GM18858 (cell line): ENCODE measurements around the gene ENOSF1.
"Not testable (repeated sequence)": the region's sequence is repeated elsewhere in the genome, so short reads cannot be mapped to it uniquely, and the experiment has no call there.

Source experiments
- ATAC-seq: cut with Tn5 transposase; IDR thresholded peaks from one replicate; pipeline ENCODE4 v1.9.1; 2021; ENCODE audit not compliant: unreplicated experiment

ENOSF1 gene

DNA sequence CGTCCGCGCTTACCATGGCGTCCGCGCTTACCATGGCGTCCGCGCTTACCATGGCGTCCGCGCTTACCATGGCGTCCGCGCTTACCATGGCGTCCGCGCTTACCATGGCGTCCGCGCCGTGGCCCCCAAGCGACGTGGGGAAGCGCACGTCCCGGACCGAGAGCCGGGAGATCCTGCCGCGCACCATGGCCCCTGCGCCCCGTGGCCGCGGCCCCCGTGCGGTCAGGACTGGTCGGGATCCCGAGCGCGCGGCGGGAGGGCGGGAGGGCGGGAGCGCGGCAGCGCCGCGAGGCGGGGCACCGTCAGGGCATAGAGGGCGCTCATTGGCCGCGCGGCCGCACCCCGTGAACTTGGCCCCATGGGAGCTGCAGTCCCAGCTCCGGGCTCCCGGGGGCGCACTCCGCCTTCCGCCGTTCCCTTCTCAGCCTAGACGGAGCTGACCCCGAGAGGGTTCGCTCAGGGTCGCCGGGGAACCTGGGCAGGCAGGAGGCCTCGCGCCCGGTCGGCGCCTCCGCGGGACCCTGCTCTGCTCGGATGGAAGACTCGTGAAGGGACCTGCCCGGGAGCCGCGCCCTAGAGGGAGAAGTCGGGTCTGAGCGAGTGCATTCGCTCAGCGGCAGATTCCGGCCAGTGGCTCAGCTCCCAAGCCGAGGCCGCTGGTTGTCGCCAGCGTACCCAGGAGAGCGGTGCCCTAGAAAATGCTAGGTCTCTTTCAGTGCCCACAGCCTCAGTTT is at the start of gene ENOSF1:
Gene ENOSF1, minus strand, starts transcription at position 230 of the 734 bp plus-strand sequence. Its CDS starts 43 bp downstream, at position 187.
- ATAC-seq: peak; percentile 83

- ATAC-seq: not testable (repeated sequence)
These were observed 47.4 kb upstream of the ENOSF1 start for GRCh38 chr18:759864-760263.

- ATAC-seq: no peak
These were observed 43.1 kb upstream of the ENOSF1 start for GRCh38 chr18:755506-755905.

- no peak for ATAC-seq
These were observed 42.2 kb upstream of the ENOSF1 start for GRCh38 chr18:754656-755055.

- no peak for ATAC-seq
These were observed 38.0 kb upstream of the ENOSF1 start for GRCh38 chr18:750456-750855.

DNA sequence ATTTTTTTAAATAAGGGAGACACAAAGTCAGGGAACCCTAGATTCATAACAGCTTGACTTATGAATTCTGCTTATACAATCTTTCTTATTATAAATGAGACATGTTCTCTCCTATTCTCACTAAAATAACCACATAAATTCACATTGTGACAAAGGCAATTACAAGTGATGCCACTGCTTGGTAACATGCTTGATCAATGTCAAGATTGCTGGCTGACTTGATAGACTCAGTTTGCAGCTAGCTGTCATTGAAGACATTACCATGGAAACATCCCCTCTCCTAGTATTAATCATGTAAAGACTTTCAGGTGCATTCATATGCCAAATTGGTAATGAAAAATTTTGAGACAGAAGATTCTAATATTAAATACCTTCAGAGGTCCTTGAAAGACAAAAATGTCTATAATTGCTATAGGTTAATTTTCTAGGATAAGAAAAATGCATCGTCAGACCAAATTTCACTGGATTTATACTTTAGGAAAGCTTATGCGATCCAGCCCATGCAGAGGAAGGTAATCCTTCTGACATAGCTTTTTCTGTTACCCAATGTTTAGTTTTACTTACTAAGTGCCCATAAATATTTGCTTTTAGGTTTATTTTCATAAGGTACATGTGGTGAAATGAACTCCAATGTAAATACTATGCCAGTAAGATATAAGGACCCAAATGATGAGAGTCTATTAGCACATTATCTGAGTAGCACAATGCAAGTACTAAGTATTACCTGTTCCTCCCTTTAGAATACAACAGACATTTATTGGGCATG is 32.6 kb upstream of the ENOSF1 start:
- ATAC-seq: no peak

GRCh38 chr18:741931-742512 is 29.6 kb upstream of the ENOSF1 start:
- ATAC-seq: peak; percentile 84

DNA sequence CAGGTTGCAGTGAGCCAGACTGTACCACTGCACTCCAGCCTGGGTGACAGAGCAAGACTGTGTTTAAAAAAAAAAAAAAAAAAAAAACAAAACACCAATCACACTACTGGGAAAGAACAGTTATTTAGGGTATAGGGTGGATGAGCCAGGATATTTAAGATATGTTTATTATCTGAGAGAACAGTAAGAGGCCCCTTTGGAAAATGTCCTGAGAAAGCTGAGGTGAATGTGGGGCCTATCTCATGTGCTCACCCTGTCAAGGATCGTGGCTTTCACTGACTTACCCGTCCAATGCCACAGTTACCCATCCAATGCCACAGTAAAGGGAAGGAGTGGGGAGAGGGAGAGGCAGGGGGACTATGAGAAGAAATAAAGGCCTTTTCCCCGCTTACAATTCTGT is 19.9 kb upstream of the ENOSF1 start:
- ATAC-seq: no peak

DNA sequence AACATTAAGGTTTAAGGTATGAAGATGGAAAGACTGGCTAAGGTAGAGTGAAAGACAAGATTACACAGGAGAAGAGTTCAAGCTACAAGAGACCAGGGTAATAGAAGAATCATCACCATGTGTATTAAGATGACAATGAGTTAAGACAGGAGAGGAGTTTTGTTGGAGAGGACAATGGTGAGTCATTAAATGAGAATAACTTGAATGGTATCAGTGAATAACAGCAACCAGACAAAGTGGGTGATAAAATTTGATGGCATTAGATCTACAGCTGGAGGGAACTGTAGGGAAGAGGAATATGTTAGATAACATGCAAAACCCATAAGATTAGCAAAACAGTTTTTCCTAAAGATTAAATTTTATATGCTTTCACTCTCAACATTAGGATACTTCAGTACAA is 18.8 kb upstream of the ENOSF1 start:
- no peak for ATAC-seq

- no peak for ATAC-seq
These were observed 18.3 kb upstream of the ENOSF1 start for GRCh38 chr18:730692-731091.

- ATAC-seq: not testable (repeated sequence)
These were observed 17.7 kb upstream of the ENOSF1 start for GRCh38 chr18:730120-730519.

- no peak for ATAC-seq
These were observed 13.2 kb upstream of the ENOSF1 start for GRCh38 chr18:725646-726045.

DNA sequence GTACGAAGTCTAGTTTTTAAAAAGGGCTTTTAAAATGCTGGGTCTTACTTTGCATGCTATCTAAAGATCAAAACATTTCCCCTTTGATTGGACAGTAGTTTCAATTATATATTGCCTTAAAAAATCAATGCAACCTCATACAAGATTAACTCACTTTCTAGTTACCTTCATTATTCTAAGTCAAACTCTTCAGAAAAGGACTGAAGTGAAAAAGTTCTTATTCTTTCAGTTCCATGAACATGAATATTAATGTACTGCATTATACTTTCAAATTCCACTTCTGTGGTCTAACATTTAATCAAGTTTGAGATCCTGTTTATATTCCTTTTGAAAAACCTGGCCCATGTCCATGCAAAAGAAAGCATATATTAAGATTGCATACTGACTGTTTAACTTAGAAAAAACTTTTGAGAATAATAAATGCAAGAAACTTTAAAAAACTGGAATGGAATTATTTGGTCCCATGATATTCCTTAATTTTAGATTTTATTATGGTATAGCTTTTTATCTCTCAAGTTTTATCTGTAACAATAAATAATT is 11.2 kb upstream of the ENOSF1 start:
- no peak for ATAC-seq

- no peak for ATAC-seq
These were observed 4.6 kb upstream of the ENOSF1 start for GRCh38 chr18:717003-717402.

DNA sequence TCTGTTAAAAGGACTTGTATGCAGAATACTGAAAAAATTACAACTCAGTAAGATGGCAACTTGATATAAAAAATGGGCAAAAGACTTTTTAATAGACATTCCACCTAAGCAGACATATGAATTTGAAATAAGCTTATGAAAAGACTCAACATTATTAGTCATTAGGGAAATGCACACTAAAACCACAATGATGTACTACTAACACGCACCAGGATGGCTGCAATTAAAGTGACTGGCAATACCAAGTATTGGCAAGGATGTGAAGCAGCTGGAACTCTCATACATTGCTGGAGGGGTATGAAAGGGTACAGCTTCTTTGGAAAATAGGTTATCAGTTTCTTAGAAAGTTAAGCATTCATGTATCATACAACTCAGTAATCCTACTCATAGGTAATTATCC is 3.2 kb upstream of the ENOSF1 start:
- no peak for ATAC-seq

- no peak for ATAC-seq
These were observed 683 bp upstream of the ENOSF1 start for GRCh38 chr18:713135-713490.

- peak; percentile 62 for ATAC-seq
These were observed 601 bp downstream of the ENOSF1 start for GRCh38 chr18:711657-712400.

- ATAC-seq: no peak
These were observed 1.1 kb downstream of the ENOSF1 start for GRCh38 chr18:711310-711656.

DNA sequence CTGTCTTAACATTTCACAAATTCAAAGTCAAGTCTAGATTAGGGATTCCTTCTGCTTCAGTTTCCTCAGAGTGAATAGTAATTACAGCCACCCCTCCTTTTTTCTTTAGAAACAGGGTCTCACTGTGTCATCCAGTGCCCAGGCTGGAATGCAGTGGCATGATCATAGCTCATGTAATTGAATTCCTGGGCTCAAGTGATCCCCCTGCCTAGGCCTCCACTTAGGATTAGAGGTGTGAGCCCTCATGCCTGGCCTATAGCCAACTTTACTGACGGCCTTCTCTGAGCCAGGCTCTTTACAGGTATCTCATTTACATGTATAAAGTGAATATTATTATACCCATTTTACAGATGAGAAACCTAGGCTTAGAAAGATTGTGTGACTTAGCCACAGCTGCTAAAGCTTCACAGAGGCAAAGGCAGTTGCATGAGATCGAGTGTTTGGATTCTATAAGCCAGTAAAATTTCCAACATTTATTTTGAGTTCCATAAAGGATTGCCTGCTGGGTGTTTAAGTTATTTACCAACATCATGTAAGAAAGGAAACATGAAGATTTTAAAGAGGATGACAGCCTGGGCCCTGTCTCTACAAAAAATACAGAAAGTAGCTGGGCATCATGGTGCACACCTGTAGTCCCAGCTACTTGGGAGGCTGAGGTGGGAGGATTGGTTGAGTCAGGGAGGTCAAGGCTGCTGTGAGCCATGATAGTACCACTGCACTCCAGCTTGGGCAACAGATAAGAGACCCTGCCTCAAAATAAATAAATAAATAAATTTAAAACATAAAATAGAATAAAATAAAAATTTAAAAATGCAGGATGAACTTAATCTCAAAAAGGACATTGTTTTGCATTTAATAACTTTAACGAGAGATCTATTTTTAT is 1.8 kb downstream of the ENOSF1 start:
- ATAC-seq: no peak

GRCh38 chr18:709771-710170 is 2.7 kb downstream of the ENOSF1 start:
- ATAC-seq: no peak
